Measurements from ENCODE around the gene MYLK4.

The MYLK4 gene

GRCh38 chr6:2758980-2759379 is 8.3 kb upstream of the MYLK4 start:
- in situ Hi-C loops (cut with HindIII; ENCODE audit: low sequenced_read_pairs): no loop called here

DNA sequence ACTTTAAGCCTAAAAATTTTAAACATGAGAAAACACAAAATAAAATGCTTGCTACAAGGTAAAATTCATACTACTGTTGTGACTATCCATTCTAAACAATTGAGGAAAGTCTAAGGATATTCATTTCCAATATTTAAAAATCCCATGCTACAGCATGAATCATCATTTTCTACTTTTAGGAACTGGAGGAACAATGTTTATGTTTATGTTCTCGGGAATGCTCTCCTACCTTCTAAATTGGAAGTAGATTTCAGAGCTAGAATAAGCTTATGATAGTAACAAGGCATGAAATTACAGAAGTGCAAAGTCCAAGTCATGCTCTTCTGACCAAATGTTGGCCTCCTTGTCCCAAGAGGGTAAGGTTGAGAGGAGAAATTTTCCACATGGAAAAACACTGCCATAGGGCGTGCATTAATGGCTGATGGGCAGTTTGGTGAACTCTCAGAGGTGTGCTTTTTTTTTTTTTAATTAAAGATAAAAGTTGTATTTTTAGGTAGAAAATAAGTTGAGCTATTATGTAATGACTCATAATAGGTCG is 6.0 kb upstream of the MYLK4 start:
- in situ Hi-C loops (cut with HindIII; ENCODE audit: low sequenced_read_pairs): no loop called here

DNA sequence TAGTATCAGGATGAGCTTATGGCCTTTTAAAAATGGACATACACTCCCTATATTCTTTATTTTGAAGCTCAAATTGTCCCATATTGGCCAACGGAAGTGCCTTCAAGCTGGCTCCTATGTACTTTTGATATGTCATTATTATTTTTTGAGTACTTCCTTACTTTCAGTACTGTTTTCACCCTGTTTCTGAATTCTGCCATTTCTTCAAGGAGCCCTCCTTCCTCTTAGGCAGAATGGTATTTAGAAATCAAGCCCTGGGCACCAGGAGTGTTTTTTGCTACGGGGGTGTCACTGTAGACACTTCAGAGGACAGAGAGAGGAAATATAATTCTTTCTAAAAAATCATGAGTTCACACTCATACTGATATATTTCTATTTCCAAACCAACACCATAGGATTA is 5.5 kb upstream of the MYLK4 start:
- in situ Hi-C loops (cut with HindIII; ENCODE audit: low sequenced_read_pairs): no loop called here

GRCh38 chr6:2755456-2755855 is 4.7 kb upstream of the MYLK4 start:
- in situ Hi-C loops (cut with HindIII; ENCODE audit: low sequenced_read_pairs): no loop called here

DNA sequence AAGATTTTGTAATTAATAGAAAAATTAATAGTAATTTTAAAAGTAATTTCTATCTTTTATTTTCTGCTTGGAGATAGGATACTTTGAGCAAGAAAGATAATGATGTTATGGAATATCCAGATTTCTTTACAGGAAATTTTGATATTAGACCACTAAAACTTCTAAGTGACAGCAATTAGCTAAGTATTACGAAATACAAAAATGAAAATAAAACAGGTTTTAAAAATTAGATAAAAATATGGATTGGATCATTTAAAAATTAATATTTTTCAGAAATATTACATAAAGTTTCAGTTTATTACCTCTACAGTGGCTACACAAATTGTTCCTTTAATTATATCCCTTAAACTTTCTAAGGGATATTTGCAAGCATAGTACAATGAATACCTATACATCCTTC is 4.2 kb upstream of the MYLK4 start:
- in situ Hi-C loops (cut with HindIII; ENCODE audit: low sequenced_read_pairs): no loop called here

DNA sequence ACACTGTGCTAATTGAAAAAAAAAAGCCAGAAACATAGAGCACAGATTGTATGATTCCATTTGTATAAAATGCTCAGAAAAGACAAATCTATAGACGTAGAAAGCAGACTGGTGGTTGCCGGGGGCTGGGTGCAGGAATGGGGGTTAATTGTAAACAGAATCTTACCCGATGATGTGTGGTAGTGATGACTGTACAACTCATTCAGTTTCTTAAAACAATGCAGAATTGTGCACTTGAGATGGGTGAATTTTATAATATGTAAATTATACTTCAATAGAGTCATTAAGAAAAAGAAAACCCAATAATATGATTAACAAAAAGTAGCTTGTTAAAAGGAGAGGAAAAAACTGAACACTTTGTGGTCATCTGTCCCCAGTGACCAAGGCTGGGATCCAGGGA is 3.7 kb upstream of the MYLK4 start:
- in situ Hi-C loops (cut with HindIII; ENCODE audit: low sequenced_read_pairs): no loop called here

- in situ Hi-C loops (cut with HindIII; ENCODE audit: low sequenced_read_pairs): no loop called here
Observed at GRCh38 chr6:2753743-2754142, 3.0 kb upstream of the MYLK4 start.

GRCh38 chr6:2753110-2753489 is 2.4 kb upstream of the MYLK4 start:
- in situ Hi-C loops (cut with HindIII; ENCODE audit: low sequenced_read_pairs): no loop called here

DNA sequence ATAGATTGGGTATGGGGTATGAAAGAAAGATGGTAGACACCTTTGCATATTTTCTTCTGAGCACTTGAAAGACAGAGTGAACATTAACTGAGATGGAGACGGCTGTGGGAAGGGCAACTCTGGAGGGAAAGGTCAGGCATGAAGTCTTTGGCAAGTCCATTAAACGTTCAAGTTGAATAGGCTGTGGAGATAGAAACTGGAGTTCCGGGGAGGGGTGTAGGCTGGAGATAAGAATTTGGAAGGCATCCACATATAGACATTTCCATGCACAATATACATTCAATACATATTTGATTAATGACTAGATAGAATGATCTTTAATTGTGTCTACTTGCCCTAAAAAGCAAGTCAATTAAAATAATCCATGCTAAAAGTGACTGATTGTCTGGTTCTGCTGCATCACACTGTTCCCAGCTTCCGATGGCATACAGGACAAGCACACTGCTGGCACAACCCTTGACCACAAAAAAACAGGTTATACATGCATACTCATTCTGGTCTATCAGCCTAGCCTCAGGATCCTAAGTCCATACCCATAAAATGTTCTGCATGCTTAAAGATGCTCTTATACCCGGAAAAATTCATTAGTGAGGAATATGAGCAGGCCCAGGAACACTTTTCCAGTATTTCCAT is 1.9 kb upstream of the MYLK4 start:
- in situ Hi-C loops (cut with HindIII; ENCODE audit: low sequenced_read_pairs): no loop called here

DNA sequence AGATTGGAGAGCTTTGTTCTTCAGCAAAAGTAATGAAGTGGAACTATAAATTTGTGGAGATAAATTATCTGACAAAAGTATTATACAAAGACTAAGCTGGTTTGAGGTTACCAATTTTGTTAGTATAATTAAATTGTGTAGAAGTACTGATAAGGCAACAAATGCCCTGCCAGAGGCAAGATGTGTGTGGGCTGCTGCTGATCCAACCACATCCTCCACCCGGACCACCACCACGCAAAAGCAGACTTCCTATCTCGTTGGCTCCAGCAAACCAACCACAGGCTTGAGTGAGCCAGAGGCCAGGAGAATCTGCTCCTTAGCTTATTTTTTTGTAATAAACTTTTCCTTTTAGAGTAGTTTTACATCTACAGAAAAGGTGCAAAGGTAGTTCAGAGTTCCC is 1.1 kb upstream of the MYLK4 start:
- in situ Hi-C loops (cut with HindIII; ENCODE audit: low sequenced_read_pairs): no loop called here

GRCh38 chr6:2749969-2750600 is 637 bp downstream of the MYLK4 start:
- in situ Hi-C loops (cut with HindIII; ENCODE audit: low sequenced_read_pairs): no loop called here

DNA sequence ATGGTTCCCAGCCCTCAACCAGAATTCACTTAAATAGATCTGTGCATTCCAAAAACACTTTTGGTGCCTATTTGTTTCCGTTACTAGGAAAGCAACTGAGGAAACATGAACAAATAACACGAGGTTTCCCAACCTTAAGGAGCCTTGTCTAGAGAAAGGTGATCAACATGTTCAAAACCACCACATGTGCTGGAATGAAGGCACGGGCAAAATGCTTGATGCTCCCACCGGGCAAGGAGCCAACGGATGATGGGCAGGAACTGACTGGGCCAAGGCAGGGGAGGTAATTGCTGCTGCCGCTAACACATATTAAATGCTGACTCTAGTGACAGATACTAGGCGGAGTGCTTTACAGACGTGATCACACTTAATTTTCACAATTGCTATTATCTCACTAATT is 2.5 kb downstream of the MYLK4 start:
- in situ Hi-C loops (cut with HindIII; ENCODE audit: low sequenced_read_pairs): no loop called here

GRCh38 chr6:2746557-2747061 is 4.1 kb downstream of the MYLK4 start:
- in situ Hi-C loops (cut with HindIII; ENCODE audit: low sequenced_read_pairs): no loop called here

DNA sequence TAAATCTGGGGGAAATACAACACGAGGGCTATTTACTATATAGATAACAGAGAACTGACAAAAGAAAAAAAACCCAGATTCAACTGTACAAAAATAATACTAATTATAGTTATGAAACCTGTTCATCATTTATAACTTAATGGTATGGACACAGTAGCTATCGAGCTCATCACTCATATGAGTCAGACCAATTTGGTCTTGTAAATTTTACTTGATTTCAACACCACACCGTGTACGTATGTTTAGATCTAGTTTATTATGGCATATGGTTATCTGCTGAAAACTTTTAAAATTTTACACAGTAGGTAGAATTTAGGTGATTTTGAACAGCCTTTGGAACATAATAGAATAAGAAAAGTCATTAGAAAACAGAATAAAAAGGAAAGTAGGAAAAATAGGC is 5.5 kb downstream of the MYLK4 start:
- in situ Hi-C loops (cut with HindIII; ENCODE audit: low sequenced_read_pairs): no loop called here

- in situ Hi-C loops (cut with HindIII; ENCODE audit: low sequenced_read_pairs): no loop called here
Observed at GRCh38 chr6:2744778-2745177, 5.9 kb downstream of the MYLK4 start.

DNA sequence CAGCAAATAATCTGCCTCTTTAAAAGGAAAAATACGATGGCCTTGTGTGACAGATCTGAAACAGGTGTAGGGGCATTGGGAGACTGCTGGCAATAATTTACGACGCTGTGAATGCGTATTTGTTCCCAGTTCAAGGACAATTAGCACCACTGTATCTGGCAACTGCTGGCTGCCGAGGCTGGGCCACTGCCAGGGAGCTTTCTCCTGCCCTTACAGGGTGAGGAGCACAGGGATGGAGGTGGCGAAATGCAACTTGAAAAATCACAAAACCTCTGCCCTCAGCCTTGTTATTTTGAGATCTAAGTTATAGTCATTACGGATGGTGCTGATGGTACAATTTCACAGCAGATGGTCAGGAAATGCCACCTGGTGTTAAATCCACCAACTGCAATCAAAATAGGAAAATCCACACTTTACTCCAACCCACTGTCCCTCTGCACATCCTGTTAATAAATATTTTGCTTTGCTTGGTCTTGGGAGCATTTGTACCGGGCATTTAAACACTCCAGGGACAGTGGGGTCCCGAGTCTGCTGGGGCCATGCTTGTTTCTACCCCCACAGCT is 6.4 kb downstream of the MYLK4 start:
- in situ Hi-C loops (cut with HindIII; ENCODE audit: low sequenced_read_pairs): no loop called here

GRCh38 chr6:2743280-2744208 is 7.2 kb downstream of the MYLK4 start:
- in situ Hi-C loops (cut with HindIII; ENCODE audit: low sequenced_read_pairs): no loop called here

- in situ Hi-C loops (cut with HindIII; ENCODE audit: low sequenced_read_pairs): no loop called here
Observed at GRCh38 chr6:2741756-2742155, 9.0 kb downstream of the MYLK4 start.

- in situ Hi-C loops (cut with HindIII; ENCODE audit: low sequenced_read_pairs): no loop called here
Observed at GRCh38 chr6:2740581-2740980, 10.1 kb downstream of the MYLK4 start.

DNA sequence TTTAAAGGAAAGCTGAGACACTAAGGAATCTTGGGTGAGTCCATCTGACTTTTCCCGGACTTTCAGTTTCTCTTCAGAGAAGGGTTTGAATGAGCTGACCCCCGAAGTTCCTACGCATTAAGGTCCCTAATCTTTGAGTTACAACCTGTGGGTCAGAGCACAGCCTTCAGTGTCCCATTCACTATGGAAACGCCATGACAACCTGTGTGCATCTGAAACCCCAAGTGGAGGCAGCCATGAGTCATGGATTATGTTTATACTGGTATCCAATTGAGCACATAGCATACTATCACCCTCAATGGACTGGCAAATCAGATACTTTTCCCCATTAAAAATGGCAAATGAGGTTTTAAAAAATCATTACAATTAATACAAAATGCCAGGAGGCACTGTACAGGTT is 11.4 kb downstream of the MYLK4 start:
- in situ Hi-C loops (cut with HindIII; ENCODE audit: low sequenced_read_pairs): no loop called here

DNA sequence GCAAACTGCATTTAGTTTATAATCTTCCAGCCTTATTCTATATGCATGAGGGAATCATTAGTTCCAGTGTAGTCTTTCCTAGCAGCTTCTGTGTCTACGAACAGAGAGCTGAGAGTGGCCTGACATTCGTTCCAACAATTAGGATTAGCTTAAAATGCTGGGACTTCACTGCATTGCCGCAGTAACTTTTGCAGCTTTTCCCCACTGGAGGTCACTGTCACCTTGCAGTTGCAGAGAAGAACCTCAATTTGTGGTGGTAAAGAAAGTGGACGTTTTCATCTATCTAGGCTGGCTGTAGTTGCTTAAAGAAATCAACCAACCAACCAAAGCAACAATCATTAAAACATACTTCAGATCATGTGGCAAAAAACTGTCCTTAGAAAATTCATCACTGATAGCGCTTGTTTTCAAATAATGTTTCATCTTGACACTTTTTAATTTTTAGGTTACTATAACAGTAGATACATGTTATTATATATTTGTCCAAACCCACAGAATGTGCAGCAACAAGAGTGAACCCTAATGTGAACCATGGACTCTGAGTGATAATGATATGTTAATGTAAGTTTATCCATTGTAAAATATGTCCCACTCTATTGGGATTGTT is 12.2 kb downstream of the MYLK4 start:
- in situ Hi-C loops (cut with HindIII; ENCODE audit: low sequenced_read_pairs): no loop called here
